ENCODE measurements around the gene TNS1.
"Not testable (repeated sequence)": the region's sequence is repeated elsewhere in the genome, so short reads cannot be mapped to it uniquely, and the experiment has no call there.

The TNS1 gene

DNA sequence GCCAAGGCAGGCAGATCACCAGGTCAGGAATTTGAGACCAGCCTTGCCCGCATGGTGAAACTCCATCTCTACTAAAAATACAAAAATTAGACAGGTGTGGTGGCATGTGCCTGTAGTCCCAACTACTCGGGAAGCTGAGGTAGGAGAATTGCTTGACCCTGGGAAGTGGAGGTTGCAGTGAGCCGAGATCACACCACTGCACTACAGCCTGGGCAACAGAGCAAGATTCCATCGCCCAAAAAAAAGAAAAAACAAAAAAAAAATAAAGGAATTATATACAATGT, 16.0 kb upstream of the TNS1 start:
- DNase-seq (ENCODE audit: low read depth); H3K4me3 ChIP-seq (ENCODE audit: low read depth, low read length): not testable (repeated sequence)

DNA sequence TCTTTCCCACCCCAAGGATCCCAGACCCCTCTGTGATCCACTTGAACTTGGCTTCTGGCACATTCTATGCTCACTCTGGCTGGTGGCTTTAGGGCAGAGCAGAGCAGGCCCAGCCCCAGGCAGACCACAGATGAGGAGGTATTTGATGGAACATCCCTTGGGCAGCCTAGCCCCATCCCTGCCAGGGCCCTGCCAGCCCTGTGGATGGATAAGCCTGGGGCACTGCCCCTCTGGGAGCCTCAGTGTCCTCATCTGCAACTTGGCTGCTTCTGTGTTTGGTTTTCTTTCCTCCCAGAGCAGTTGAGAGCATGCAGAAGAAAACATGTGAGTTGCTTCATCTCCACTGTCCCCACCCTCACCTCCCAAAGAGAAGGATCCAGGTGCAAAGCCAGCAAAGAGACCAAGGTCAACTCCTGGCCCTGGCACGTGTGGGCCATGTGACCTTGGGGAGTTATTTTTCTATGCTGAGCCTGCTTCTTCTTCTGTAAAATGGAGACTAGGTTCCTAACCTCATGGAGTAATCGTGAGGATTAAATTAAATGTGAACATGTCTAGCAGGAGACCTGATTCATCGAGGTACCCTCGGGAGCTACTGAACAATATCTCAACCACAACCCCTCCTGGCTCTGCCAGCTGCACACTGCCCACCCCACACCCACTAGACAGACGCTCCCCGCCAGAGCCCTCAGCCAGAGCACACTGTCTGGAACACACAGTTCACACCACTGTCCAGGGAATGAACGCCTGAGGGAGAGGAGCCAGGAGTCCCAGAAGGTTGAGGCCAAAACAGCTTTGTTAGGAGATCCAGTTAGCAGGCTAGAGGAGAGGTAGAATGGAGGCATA, 14.6 kb upstream of the TNS1 start:
- no peak for DNase-seq (ENCODE audit: low read depth)
- H3K4me3 ChIP-seq (ENCODE audit: low read depth, low read length) = no peak overlapping the region

DNA sequence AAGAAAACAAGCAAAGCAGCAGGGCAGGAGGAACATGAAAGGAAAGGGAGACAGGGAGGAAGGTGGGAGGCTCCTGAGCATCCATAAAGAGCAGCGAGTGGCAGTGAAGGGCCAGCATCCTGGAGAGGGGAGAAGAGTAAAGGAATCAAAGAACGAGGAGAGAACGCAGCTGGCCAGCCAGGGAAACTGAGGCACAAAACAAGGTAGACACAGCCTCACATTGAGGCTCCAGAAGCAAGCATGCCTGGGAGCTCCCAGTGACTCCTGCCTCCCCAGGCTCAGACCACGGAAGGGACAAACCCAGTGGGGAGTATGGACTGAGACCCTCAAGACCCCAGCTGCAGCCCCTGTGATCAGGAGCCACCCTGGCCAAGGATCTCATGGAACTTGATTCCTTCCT, 14.0 kb upstream of the TNS1 start:
- no peak overlapping the region for H3K4me3 ChIP-seq (ENCODE audit: low read depth, low read length)
- no peak for DNase-seq (ENCODE audit: low read depth)

DNA sequence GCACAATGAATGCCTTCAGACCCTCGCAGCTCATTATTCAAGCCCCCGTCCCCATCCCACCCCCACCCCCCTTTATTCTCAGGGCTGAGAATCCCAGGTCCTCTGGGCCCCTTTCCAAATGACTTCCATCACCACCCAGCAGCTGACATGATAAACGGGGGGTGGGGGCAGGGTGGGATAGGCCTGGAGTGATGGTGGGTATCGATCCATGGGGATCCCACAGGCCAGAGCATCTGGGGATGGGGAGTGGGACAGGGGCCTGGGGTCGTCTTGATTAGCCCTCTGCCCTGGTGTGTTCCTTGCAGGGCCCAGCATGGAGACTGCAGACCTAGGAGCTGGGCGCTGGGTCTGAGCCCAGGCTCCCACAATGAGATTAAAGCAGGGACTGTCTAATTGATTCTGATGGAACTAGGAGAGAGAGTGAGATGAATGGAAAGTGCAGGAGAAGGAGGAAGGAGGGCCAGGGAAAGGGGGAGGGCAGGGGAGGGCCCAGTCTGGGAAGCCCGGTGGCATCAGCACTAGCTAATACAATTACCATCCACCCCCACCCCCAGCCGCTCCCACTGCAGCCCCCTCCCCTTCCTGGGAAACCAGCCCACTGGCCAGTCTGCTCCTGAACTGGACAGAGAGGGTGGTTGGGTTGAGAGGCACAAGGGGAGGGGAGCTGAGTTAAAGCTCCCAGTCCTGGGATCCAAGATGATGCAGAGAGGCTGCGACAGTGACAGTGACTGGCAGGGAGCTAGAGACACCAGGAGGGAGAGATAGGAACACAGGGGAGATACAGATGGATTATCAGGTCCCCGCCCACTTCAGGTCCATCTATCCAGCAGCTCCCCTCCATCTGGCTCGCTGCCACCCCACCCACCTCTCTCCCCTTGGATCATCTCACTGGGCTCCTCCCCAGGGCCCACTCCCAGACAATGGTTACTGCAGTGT, 13.1 kb upstream of the TNS1 start:
- H3K4me3 ChIP-seq (ENCODE audit: low read depth, low read length) = no peak overlapping the region
- no peak for DNase-seq (ENCODE audit: low read depth)

DNA sequence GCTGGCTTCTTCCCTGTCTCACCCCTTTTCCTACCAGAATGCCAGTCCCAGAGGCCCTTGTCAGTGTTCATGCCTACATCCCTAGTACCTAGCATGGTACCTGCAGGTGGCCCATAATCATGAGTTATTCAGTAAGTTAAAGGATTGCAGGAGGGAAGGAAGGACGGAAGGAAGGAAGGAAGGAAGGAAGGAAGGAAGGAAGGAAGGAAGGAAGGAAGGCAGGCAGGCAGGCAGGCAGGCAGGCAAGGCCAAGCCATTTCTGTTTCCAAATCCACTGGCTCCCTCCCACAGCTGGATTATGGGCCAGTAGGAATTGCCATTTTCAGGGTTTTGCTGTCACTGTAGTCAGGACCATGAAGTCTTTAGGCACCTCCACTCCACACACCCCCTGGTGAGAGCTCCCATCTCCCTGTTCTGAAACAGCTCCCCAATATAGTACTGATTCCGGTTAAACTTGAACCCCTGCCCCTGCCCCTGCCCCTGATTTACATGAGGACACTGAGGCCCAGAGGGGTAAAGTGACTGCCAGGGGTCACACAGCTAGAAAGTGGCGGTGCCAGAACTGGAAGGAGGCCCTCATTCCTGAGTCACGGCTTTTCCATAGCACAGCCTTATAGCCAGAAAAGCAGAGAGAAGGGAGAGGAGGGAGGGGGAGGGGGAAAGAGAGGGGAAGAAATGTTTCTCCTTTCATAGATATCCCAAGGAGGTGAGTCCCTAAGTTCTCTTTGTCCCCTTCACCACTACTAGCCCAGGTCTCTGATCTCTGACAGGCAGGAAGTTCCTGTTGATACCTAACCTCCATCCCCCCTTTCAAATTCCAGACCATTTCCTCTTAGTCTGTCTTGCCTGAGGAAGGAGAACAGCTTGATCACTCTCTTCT, 12.2 kb upstream of the TNS1 start:
- no peak for DNase-seq (ENCODE audit: low read depth)
- H3K4me3 ChIP-seq (ENCODE audit: low read depth, low read length) = no peak overlapping the region

DNA sequence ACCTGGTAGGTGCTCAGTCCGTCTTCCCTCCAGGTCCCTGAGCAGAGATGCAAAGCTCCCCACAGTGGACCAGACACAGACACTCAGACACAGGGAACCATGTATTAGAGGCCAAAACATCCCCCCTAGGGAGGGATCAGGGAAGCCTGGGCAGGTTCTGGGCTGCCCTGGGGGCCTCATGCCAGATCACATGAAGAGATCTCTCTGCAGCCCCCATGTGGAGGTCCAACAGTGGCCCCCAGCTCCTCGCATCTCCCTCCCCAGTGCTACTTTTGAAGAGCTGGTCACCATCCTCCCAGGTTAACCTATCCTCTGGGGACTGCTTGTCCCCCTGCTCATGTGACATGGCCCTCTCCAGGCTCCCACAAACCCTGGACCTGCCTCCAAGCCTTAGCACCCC, 10.5 kb upstream of the TNS1 start:
- no peak overlapping the region for H3K4me3 ChIP-seq (ENCODE audit: low read depth, low read length)
- no peak for DNase-seq (ENCODE audit: low read depth)

DNA sequence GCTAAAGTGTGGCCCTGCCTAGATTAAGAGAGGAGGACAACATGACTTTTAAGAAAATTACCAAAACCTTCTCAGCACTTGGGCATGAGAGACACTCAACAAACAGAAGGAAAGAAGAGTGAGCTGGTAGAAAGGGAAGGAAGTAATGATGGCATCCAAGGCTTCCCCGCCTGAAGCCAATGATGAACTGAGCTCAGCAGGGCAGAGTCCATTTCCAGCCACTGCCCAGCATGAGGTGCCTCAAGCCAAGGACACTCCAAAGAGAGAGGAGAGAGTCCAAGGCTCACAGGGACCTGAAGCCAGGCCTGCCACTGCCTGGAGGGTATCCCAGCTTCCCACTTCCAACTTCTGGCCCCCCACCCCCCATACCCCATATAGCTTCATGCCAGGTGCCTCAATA, 9.5 kb upstream of the TNS1 start:
- no peak for DNase-seq (ENCODE audit: low read depth)
- no peak overlapping the region for H3K4me3 ChIP-seq (ENCODE audit: low read depth, low read length)

DNA sequence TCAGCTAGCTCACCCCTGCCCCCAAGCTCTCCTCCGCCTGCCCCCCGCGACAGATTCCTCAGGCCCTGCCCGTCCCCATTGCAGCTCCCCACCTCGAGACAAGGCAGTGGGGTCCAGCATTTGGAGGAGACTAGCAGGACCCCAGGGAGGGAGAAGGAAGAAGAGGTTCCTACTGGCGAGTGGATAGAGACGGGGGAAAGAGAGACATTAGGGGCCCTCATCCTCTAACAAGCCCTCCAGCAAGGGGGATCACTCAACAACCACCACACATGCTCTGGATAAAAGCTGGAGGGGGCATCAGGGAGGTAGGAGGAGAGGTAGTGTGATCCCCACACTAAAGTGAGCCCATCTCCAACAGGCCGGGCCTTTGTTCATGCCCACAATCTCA, 8.9 kb upstream of the TNS1 start:
- H3K4me3 ChIP-seq (ENCODE audit: low read depth, low read length) = no peak overlapping the region
- DNase-seq (ENCODE audit: low read depth) = no peak

DNA sequence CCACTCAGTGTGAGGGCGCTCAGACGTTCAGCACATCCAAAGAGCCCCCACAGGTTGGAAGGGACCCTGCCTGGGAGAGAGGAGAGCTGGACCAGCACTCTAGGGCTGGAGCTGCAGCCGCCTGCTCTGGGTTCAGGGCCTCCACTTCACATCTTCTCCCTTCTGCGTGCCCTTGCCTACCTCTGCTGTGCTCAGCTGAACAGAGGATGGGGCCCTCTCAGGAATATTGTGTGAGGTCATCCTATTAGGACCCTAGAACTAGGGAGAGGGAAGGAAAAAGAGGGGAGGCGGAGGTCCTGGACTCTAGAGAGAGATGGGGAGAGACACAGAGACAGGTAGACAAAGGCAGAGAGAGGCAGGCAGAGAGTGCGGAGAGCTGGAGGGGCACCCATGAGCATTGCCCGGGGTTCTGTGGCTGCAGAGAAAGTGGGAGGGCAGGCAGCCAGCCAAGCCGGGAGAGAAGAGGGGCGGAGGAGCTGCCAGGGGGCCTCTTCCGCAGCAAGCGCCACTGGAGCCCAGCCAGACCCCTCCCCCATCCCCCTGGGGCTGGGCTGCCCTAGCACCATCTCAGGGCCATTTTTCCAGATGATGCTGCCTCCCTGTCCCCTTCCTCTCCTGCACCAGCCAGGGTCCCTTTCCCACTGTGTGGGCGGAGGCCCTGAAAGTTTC, 8.3 kb upstream of the TNS1 start:
- H3K4me3 ChIP-seq (ENCODE audit: low read depth, low read length) = no peak overlapping the region
- no peak for DNase-seq (ENCODE audit: low read depth)

DNA sequence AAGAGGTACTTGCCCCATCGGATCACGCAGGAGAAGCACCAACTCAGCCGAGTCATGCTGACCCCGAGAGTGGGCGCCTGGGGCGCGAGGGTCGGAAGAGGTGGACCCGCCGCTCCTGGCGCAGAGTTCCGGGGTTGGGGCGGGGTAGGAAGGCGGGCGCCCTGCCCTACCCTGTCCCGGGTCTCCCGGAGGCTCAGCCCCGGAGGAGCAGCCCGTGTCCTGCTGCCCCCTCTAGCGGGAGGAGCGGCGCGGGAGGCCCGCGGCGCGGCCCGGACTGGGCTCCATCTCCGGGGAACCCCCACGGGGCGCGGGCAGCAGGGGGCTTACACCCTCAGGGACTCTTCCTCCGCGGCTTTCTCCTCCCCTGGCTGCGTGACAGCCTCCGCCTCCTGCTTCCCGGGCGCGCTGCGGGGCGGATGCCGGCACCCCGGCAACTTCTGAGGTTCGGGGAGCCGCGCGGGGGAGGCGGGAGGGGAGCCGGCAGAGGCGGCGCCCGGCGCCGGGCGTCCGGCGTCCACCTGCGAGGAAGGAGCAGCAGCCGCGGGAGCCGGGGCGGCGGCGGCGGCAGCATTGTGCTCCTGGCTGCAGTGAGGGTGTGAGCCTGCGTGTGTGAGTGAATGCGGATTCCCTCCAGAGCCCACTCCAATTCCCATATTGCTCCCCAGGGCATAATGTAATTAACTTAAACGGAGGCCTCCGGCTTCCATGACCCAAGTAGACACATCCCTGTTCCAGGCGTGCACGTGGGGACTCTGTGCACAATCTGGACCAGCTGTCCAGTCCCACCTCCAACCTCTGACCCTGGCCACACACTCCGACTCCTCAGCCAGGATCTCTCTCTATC, 7.6 kb upstream of the TNS1 start:
- no peak for DNase-seq (ENCODE audit: low read depth)
- H3K4me3 ChIP-seq (ENCODE audit: low read depth, low read length) = peak overlapping the region; percentile 64

DNA sequence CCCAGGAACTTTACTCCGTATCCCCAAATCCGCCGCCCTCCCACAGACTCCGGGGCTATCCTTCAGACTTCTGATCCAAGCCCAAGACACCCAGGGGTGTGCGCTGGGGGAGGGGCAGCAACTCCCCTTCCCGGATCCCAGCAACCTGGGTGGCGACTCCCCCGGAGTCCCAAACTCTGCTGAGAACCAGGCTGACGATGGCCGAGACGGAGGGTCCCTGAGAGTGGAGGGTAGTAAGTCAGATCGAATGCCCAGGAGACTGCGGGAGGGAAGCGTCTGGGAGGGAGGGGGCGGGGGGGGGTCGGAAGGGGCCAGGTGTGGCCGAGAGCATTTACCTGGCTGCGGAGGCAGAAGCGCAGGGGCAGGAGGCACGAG, 7.0 kb upstream of the TNS1 start:
- H3K4me3 ChIP-seq (ENCODE audit: low read depth, low read length) = peak overlapping the region; percentile 64
- DNase-seq (ENCODE audit: low read depth) = no peak

DNA sequence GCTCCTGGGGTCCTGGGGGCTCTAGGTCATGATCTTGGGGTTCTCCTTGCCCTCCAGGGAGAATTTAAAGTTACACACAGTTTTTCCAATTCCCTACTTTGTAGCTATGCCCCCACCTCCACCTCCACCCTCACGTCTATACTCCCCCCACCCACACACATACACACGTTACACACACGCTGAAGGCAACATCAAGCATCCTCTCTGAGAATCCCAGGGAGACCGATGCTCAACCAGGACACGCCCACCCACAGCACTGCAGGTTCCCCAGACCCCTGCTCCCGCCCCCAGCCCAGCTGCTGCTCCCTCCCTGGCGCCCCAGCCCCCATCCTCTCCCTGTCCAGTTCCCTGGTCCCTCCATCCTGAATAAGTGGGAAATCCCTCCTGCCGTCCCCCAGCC, 6.4 kb upstream of the TNS1 start:
- DNase-seq (ENCODE audit: low read depth) = no peak
- peak overlapping the region; percentile 64 for H3K4me3 ChIP-seq (ENCODE audit: low read depth, low read length)

DNA sequence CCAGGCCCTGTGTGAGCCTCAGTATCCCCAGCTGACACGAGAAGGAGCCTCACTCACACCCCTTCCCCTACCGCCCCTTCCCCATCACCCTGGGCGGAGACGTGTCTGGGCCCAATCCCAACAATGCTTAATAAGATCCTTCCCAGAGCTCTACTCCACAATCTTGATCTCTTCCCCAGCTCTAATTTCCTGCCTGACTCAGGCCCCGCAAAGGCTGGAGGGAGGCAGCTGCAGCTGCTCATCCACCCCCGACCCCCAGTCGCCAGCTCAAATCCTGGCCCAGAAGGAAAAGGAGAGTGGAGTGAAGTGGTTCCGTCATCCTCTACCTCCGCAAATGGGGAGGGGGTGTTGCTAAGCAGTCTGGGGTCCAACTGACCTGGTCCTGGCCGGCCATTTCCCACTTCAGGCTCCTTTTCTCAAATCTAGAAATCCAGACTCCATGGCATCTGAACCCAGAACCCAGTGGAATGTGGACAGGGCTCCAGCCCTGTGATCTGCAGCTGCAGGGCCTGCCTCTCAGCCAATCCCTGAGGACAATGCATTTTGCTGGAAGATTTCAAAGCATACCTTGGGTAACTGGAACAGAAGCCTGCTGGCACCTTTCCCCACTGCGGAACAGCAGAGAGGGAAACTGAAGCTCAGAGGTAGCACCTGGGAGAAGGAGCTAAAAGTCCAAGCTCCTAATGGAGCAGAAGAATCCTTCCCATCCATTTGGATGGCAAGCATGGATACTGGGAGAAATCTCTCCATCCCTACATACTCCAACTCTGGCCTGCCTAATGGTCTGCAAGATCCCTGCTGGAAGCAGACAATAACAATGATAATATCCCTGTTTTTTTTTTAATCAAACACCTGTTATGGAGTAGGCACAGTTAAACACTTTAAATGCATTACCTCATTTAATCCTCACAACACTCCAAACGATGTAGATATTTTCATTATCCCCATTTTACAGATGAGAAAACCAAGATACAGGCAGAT, 5.6 kb upstream of the TNS1 start:
- peak; percentile 31 for DNase-seq (ENCODE audit: low read depth)
- no peak overlapping the region for H3K4me3 ChIP-seq (ENCODE audit: low read depth, low read length)

DNA sequence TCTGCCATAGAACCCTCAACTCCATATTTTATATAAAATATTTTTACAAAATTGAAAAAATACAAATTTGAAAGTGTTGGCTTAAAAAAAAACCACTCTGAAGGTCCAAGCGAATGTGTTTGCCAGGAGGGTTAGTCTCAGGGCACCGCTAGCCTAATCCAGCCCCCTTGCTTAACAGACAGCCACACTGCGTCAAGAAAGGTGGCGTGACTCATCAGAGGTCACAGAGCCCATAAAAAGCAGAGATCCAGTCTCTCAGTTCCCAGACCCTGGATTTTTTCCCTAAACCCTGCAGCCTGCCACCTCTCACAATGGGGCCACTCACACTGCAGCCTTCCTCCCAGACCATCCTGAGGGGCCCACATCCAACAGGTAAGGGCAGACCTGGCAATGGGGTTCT, 3.9 kb upstream of the TNS1 start:
- peak; percentile 75 for DNase-seq (ENCODE audit: low read depth)
- H3K4me3 ChIP-seq (ENCODE audit: low read depth, low read length) = no peak overlapping the region

DNA sequence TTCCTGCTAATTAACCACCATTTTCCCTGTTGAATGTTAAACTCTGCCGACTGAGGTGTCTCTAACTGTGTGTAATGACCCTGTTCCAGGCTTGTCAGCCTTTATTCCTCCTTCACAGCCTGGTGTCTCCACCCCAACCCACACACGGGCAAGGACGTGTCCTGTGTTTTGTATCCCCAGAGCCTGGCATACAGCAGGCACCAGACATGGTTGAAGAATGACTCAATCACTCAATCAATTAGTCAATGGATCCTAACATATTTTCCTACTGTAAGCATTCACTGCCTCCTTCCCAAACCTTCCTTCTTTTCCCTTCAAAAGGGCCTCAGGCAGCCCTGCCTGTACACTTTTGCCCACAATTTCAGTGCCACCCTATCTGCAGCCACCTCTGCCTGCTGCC, 2.7 kb upstream of the TNS1 start:
- DNase-seq (ENCODE audit: low read depth) = no peak
- H3K4me3 ChIP-seq (ENCODE audit: low read depth, low read length) = no peak overlapping the region

DNA sequence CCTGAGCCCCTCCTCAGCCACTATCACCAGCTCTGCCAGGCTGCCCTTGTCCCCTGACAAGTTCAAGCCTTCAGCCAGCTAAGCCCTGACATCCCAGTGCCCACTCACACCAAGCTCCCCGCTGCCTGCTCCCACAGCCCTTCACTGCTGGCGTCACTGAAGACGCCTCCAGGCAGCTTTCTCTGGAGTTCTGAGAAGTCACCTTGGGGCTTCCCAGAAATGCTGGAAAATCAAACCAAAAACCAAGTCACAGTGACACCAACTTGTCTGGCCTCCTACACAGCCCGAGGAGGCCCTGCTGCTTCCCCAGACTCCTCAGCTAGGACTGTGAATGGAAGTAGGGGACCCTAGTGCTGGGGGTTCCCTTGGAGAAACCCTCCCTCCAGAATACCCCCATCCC, 2.2 kb upstream of the TNS1 start:
- H3K4me3 ChIP-seq (ENCODE audit: low read depth, low read length) = no peak overlapping the region
- DNase-seq (ENCODE audit: low read depth) = no peak

DNA sequence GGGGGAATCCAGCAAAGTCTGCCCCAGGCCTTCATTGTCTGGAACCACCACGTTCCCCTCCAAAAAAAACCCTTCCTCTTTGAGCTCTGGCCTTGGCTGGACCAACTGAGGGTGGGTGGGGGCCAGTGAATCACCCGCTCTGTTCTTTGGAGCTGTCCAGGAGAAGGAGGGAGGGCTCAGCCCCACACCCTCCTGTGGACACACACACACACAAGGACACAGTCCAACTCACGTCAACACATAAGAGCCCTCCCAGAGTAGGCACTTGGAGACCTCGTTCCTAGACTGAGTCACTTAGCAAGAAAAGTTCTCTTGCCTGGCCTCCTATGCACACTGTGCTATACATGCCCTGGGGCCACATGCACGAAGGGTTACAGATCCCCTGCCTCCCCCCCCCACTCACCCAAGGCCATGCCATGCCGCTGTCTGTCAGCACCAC, 1.2 kb upstream of the TNS1 start:
- peak; percentile 95 for DNase-seq (ENCODE audit: low read depth)
- no peak overlapping the region for H3K4me3 ChIP-seq (ENCODE audit: low read depth, low read length)
